HepG2 (cell line): Measurements from ENCODE around the gene CCDC30. TPM values are rescaled to one million over a fixed set of nuclear protein-coding genes. Genes with fewer than 3 reads are reported as not detected.

Experiments
- ATAC-seq: fragments of 200-7000 bp; cut with Tn5 transposase; 3 replicates; pipeline ENCODE4 v1.9.1; 2020; ENCODE audit warnings: mild to moderate bottlenecking, moderate library complexity
- BruUV-seq: library from RNA; stranded (reverse); fragments of 400-500 nt; replicated peaks from 2 replicates; lab custom pipeline; 2021; lab: Mats Ljungman, UMichigan
- CTCF ChIA-PET: fragments of 300-600 bp; formaldehyde crosslinking; extraction: SDS; loops from one replicate; lab custom pipeline; 2021; ENCODE audit warnings: low total read pairs, inconsistent platforms, low intra/inter-chr PET ratio; lab: Yijun Ruan, JAX
- POLR2A ChIA-PET: fragments of 350-600 bp; sonication (Branson Sonifier 250); formaldehyde crosslinking; loops from one replicate; lab custom pipeline; 2020; ENCODE audit warnings: antibody characterized with exemption, inconsistent platforms; lab: Yijun Ruan, JAX
- DNase-seq: peaks from one replicate; pipeline ENCODE4 v3.0.0-alpha.2; 2015; ENCODE audit warnings: low spot score
- FAIRE-seq: peaks from 3 replicates; lab custom pipeline; 2011; peaks lifted over from hg19 to GRCh38; lab: Jason Lieb, UNC
- H2AFZ ChIP-seq: one replicate; pipeline ENCODE4 v1.6.1; 2011; ENCODE audit warnings: low read length, inconsistent platforms
- H3K27ac ChIP-seq: fragments of 300-600 bp; 3 replicates; pipeline ENCODE4 v1.8.0; 2011; ENCODE audit warnings: mixed run types, mild to moderate bottlenecking, mixed read lengths, low read length, inconsistent platforms; ENCODE audit not compliant: insufficient read depth; ENCODE audit errors: extremely low read length
- H3K27me3 ChIP-seq, 2 experiments: fragments of 200-600 bp in 1 of 2; 2 replicates in 1 of 2; 3 replicates in 1 of 2; pipeline versions ENCODE4 v1.6.0 to v1.8.0; 2011; ENCODE audit warnings: low read length in 2 of 2, mild to moderate bottlenecking in 2 of 2, moderate library complexity in 2 of 2, inconsistent platforms in 1 of 2; ENCODE audit not compliant: insufficient read depth in 2 of 2, control insufficient read depth in 1 of 2
- H3K36me3 ChIP-seq, 2 experiments: fragments of 200-600 bp in 1 of 2; replicated peaks in 1 of 2; 2 replicates in 1 of 2; 3 replicates in 1 of 2; pipeline versions ENCODE4 v1.5.1 to v1.8.0; 2011; ENCODE audit warnings: low read length in 2 of 2, inconsistent platforms in 1 of 2; ENCODE audit not compliant: insufficient read depth in 2 of 2, control insufficient read depth in 1 of 2
- H3K4me1 ChIP-seq: 2 replicates; pipeline ENCODE4 v1.5.1; 2012; ENCODE audit warnings: low read length, inconsistent platforms; ENCODE audit not compliant: insufficient read depth
- H3K4me2 ChIP-seq: 2 replicates; pipeline ENCODE4 v1.6.0; 2011; ENCODE audit warnings: low read depth, low read length, inconsistent platforms
- H3K4me3 ChIP-seq, 3 experiments: fragments of 200-600 bp in 1 of 3; sonication (generic), shearing (Covaris generic) in 1 of 3; replicated peaks in 1 of 3; 2 replicates each; pipeline ENCODE4 v1.5.1; 2011 to 2016; ENCODE audit warnings: low read length in 3 of 3, inconsistent platforms in 2 of 3, low read depth in 2 of 3, mild to moderate bottlenecking in 2 of 3, control low read depth in 1 of 3, mixed read lengths in 1 of 3; ENCODE audit not compliant: insufficient read depth in 1 of 3
- H3K79me2 ChIP-seq: one replicate; pipeline ENCODE4 v1.6.1; 2011; ENCODE audit warnings: low read length, inconsistent platforms; ENCODE audit not compliant: insufficient read depth
- H3K9ac ChIP-seq: 2 replicates; pipeline ENCODE4 v1.6.0; 2011; ENCODE audit warnings: mild to moderate bottlenecking, low read depth, low read length, inconsistent platforms; ENCODE audit not compliant: insufficient read depth
- H3K9me3 ChIP-seq: 2 replicates; pipeline ENCODE4 v1.5.1; 2012; ENCODE audit warnings: mild to moderate bottlenecking, low read length
- H4K20me1 ChIP-seq: 2 replicates; pipeline ENCODE4 v1.6.0; 2011; ENCODE audit warnings: inconsistent platforms, mild to moderate bottlenecking, low read length, moderate library complexity; ENCODE audit not compliant: insufficient read depth
- ATAD3A ChIP-seq: sonication (generic); formaldehyde crosslinking; IDR thresholded peaks from 2 replicates; pipeline ENCODE4 v1.4.0; 2020; ENCODE audit warnings: missing genetic modification reagents
- GZF1 ChIP-seq: sonication (generic); formaldehyde crosslinking; IDR thresholded peaks from 2 replicates; pipeline ENCODE4 v1.5.1; 2020; ENCODE audit warnings: mild to moderate bottlenecking, missing genetic modification reagents
- NFATC3 ChIP-seq: sonication (generic); formaldehyde crosslinking; IDR thresholded peaks from 2 replicates; pipeline ENCODE4 v1.5.1; 2020; ENCODE audit warnings: mild to moderate bottlenecking, missing genetic modification reagents
- NR2F1 ChIP-seq, 2 experiments: fragments of 450-650 bp in 1 of 2; formaldehyde crosslinking in 1 of 2; IDR thresholded peaks; 2 replicates each; pipeline versions ENCODE4 v1.5.0 to v1.6.1; 2016 to 2020; ENCODE audit warnings: mild to moderate bottlenecking in 1 of 2, missing compliant biosample characterization in 1 of 2, missing genetic modification reagents in 1 of 2, moderate library complexity in 1 of 2
- REL ChIP-seq: sonication (generic); formaldehyde crosslinking; conservative IDR thresholded peaks from 2 replicates; pipeline ENCODE4 v1.8.0; 2022; ENCODE audit warnings: mild to moderate bottlenecking, missing genetic modification reagents, moderate library complexity
- SNAI1 ChIP-seq: sonication (generic); formaldehyde crosslinking; IDR thresholded peaks from 2 replicates; pipeline ENCODE4 v1.5.0; 2020; ENCODE audit warnings: mild to moderate bottlenecking, missing genetic modification reagents, borderline replicate concordance
- ZFP36L2 ChIP-seq: sonication (generic); formaldehyde crosslinking; IDR thresholded peaks from 2 replicates; pipeline ENCODE4 v1.4.0; 2020; ENCODE audit warnings: missing genetic modification reagents
- ZNF30 ChIP-seq: sonication (generic); formaldehyde crosslinking; IDR thresholded peaks from 2 replicates; pipeline ENCODE4 v1.5.0; 2020; ENCODE audit warnings: mild to moderate bottlenecking, missing genetic modification reagents
- ZNF549 ChIP-seq: sonication (generic); formaldehyde crosslinking; IDR thresholded peaks from 2 replicates; pipeline ENCODE4 v1.5.0; 2020; ENCODE audit warnings: missing genetic modification reagents
- ZNF660 ChIP-seq: sonication (generic); formaldehyde crosslinking; IDR thresholded peaks from 2 replicates; pipeline ENCODE4 v1.5.1; 2020; ENCODE audit warnings: mild to moderate bottlenecking, low read depth, missing genetic modification reagents, borderline replicate concordance
- WGBS: methylation state at CpG from one replicate; pipeline ENCODE4 v1.1.6; 2017; ENCODE audit warnings: low lambda C conversion rate; 5-methylcytosine and 5-hydroxymethylcytosine counted together
- in situ Hi-C: cut with HindIII; loops from 2 replicates; pipeline ENCODE4 v1.10.0; 2017; ENCODE audit warnings: low pct_unique_long_range_greater_than_20kb; ENCODE audit not compliant: extremely low pct_ligation_motif_present
- intact Hi-C: fragments of 100-400 bp; cut with micrococcal nuclease; formaldehyde crosslinking; loops from one replicate; pipeline ENCODE4 v1.10.0; 2022; ENCODE audit not compliant: unreplicated experiment
- polyA plus RNA-seq, 8 experiments: library from polyadenylated mRNA; depleted of rRNA in 3 of 8; stranded (reverse) in 7 of 8; unstranded in 1 of 8; fragments of >200 nt; fragmentation: Illumina TruSeq in 4 of 8; extraction: Trizol in 4 of 8; gene quantifications; 2 replicates each; pipeline versions ENCODE4 v1.2.1 to v1.2.3, GENCODE V29; 2011 to 2016; ENCODE audit warnings: low read depth in 4 of 8, missing spikeins in 1 of 8, mixed read lengths in 1 of 8; ENCODE audit not compliant: insufficient read depth in 1 of 8
- total RNA-seq, 5 experiments: library from RNA; depleted of rRNA; stranded (reverse); fragments of >200 nt; fragmentation: Illumina TruSeq; extraction: Trizol; gene quantifications; 2 replicates each; pipeline ENCODE4 v1.2.3, GENCODE V29; 2016; ENCODE audit warnings: low read depth in 1 of 5
- TF ChIP-seq, protein P1 (sequence below): sonication (generic); formaldehyde crosslinking; IDR thresholded peaks from 2 replicates; pipeline ENCODE4 v1.5.0; 2020; ENCODE audit warnings: missing genetic modification reagents, mild to moderate bottlenecking, borderline replicate concordance
- TF ChIP-seq, protein P2 (sequence below): sonication (generic); formaldehyde crosslinking; IDR thresholded peaks from 2 replicates; pipeline ENCODE4 v1.8.0; 2023; ENCODE audit warnings: mild to moderate bottlenecking, missing genetic modification reagents

CCDC30 gene
- total and polyA plus RNA-seq, 2 of the 13 experiments (the other 11 are each of a cell fraction or from before 2014, with no cell fraction given) = 0.25 to 0.77 TPM

DNA sequence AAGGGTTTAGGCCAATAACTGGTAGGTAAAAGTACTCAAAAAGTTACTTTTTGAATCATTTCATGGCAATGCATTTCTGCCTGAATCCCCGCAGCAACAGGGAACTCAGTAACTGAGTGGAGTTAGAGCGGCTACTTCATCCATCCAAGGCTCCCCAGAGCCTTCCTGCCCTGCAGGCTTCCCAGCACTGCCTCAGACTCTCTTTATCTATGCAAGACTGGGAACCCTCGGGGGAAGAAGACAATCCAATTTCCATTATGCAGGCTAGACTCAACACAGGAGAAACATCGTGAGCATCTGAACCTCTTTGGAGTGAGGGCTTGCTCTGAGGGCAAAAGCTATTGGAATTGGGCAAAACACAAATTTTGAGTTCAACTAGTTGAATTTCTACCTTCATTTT, 30.4 kb upstream of the CCDC30 start:
- no TSS peak for BruUV-seq
- H3K27me3 ChIP-seq = no peaks in the 10 kb centered on the region
- in situ Hi-C loops = no loop called here
- H3K27ac ChIP-seq = no peak overlapping the region
- no peak overlapping the region for H3K9ac ChIP-seq
- intact Hi-C loops = no loop called here
- H3K4me2 ChIP-seq = no peak overlapping the region
- DNase-seq = no peak
- TF ChIP-seq, protein P1, sequence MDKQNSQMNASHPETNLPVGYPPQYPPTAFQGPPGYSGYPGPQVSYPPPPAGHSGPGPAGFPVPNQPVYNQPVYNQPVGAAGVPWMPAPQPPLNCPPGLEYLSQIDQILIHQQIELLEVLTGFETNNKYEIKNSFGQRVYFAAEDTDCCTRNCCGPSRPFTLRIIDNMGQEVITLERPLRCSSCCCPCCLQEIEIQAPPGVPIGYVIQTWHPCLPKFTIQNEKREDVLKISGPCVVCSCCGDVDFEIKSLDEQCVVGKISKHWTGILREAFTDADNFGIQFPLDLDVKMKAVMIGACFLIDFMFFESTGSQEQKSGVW (CRISPR knock-in tag) = no peak
- TF ChIP-seq REL (CRISPR knock-in tag) (no peak), ZNF30 (CRISPR knock-in tag) (no peak), ZNF549 (CRISPR knock-in tag) (no peak), ZFP36L2 (CRISPR knock-in tag) (no peak), GZF1 (CRISPR knock-in tag) (no peak), NFATC3 (CRISPR knock-in tag) (no peak), ATAD3A (CRISPR knock-in tag) (no peak), SNAI1 (no peak), ZNF660 (CRISPR knock-in tag) (no peak), NR2F1 (CRISPR knock-in tag; IDR thresholded peaks at IDR 0.05) (no peak)
- TF ChIP-seq, protein P2, sequence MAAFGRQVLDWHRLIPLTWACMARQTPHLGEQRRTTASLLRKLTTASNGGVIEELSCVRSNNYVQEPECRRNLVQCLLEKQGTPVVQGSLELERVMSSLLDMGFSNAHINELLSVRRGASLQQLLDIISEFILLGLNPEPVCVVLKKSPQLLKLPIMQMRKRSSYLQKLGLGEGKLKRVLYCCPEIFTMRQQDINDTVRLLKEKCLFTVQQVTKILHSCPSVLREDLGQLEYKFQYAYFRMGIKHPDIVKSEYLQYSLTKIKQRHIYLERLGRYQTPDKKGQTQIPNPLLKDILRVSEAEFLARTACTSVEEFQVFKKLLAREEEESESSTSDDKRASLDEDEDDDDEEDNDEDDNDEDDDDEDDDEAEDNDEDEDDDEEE (CRISPR knock-in tag) = no peak
- TF ChIP-seq, all 625 proteins: peak for 0
- H3K36me3 ChIP-seq = no peaks in the 10 kb centered on the region
- ChIA-PET CTCF (no interaction called here), POLR2A (no interaction called here)
- H3K4me3 ChIP-seq = no peak overlapping the region
- 95% methylated on average over 4 of the region's 4 CpGs for WGBS
- H3K4me1 ChIP-seq = peaks cover 42% of the 10 kb centered on the region
- no peak overlapping the region for H2AFZ ChIP-seq
- FAIRE-seq (no peak), ATAC-seq (no peak)
- no peaks in the 10 kb centered on the region for H3K79me2 ChIP-seq
- H3K9me3 ChIP-seq = no peaks in the 10 kb centered on the region
- H4K20me1 ChIP-seq = no peaks in the 10 kb centered on the region
